ENCODE measurements around the gene FAAP24.
"Not testable (repeated sequence)": the region's sequence is repeated elsewhere in the genome, so short reads cannot be mapped to it uniquely, and the experiment has no call there.

The FAAP24 gene

DNA sequence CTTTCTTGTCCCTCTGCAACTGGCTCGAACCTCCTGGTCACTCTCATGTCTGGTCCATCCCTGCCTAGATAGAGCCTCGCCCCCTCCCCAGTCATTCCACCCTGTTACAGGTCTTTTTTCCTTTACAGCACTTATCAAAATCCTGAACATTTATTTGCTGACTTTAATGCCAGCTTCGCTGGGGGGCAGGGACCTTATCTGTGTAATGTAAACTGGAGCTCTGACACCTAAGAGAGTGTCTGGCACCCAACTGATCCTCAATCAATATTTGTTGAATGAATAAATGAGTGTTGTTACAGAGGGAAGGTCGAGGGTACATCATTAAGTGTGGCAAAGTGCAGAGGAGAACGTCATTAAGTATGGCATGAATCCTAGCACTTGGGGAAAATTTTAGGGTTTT, 16.7 kb downstream of the FAAP24 start:
- no peaks in the 10 kb centered on the region for H3K27me3 ChIP-seq (ENCODE audit: insufficient read depth, low read length)
- no peak overlapping the region for H3K4me3 ChIP-seq (ENCODE audit: low read depth, low read length, poor library complexity, severe bottlenecking)
- H3K79me2 ChIP-seq (ENCODE audit: insufficient read depth, low read length), result no peaks in the 10 kb centered on the region
- no peak overlapping the region for H3K4me2 ChIP-seq (ENCODE audit: low read length)
- no peaks in the 10 kb centered on the region for H4K20me1 ChIP-seq (ENCODE audit: insufficient read depth, low read length)
- H3K27ac ChIP-seq (ENCODE audit: low read depth, low read length, poor library complexity, severe bottlenecking), result no peak overlapping the region
- H3F3A ChIP-seq (ENCODE audit: insufficient read depth, low read length), result no peaks in the 10 kb centered on the region
- H3K9me3 ChIP-seq (ENCODE audit: low read length), result no peaks in the 10 kb centered on the region
- H3K36me3 ChIP-seq (ENCODE audit: insufficient read depth, low read length), result no peaks in the 10 kb centered on the region
- no peaks in the 10 kb centered on the region for H3K9me2 ChIP-seq (ENCODE audit: low read depth, low read length)
- TF ChIP-seq, protein P1, sequence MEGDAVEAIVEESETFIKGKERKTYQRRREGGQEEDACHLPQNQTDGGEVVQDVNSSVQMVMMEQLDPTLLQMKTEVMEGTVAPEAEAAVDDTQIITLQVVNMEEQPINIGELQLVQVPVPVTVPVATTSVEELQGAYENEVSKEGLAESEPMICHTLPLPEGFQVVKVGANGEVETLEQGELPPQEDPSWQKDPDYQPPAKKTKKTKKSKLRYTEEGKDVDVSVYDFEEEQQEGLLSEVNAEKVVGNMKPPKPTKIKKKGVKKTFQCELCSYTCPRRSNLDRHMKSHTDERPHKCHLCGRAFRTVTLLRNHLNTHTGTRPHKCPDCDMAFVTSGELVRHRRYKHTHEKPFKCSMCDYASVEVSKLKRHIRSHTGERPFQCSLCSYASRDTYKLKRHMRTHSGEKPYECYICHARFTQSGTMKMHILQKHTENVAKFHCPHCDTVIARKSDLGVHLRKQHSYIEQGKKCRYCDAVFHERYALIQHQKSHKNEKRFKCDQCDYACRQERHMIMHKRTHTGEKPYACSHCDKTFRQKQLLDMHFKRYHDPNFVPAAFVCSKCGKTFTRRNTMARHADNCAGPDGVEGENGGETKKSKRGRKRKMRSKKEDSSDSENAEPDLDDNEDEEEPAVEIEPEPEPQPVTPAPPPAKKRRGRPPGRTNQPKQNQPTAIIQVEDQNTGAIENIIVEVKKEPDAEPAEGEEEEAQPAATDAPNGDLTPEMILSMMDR (IDR thresholded peaks at IDR 0.05; ENCODE audit: low read length), result no peak
- TF ChIP-seq EZH2 (IDR thresholded peaks at IDR 0.05; ENCODE audit: borderline replicate concordance, low read length), result no peak
- H2AFZ ChIP-seq (ENCODE audit: low read length), result no peak overlapping the region
- no peak overlapping the region for H3K9ac ChIP-seq (ENCODE audit: low read length)
- H3K4me1 ChIP-seq (ENCODE audit: insufficient read depth, low read length, severe bottlenecking), result no peaks in the 10 kb centered on the region

DNA sequence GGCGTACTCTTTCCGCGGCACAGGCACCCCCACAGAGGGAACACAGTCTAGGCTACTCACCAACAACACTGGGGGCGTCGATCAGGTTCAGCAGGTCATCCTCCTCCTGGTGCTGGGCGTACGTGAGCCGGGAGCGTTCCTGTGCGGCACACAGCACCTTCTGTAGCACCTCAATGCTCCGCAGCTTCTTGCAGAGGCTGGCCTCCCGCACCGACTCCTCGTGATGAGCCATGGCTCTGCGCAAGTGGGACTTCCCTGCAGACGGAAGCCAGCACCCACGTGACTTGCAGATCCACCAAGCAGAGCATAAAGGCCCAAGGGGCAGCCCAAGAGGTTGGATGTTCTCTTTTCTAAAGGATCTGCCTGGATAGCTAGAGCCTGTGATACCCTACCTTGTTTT, 23.9 kb downstream of the FAAP24 start:
- not testable (repeated sequence) for H3K4me2 ChIP-seq (ENCODE audit: low read length); H3K36me3 ChIP-seq (ENCODE audit: insufficient read depth, low read length); H2AFZ ChIP-seq (ENCODE audit: low read length); H3K9ac ChIP-seq (ENCODE audit: low read length); H4K20me1 ChIP-seq (ENCODE audit: insufficient read depth, low read length); H3K27ac ChIP-seq (ENCODE audit: low read depth, low read length, poor library complexity, severe bottlenecking); H3K4me3 ChIP-seq (ENCODE audit: low read depth, low read length, poor library complexity, severe bottlenecking); H3K9me2 ChIP-seq (ENCODE audit: low read depth, low read length); H3K79me2 ChIP-seq (ENCODE audit: insufficient read depth, low read length); H3K27me3 ChIP-seq (ENCODE audit: insufficient read depth, low read length); H3K4me1 ChIP-seq (ENCODE audit: insufficient read depth, low read length, severe bottlenecking); H3K9me3 ChIP-seq (ENCODE audit: low read length); H3F3A ChIP-seq (ENCODE audit: insufficient read depth, low read length)

DNA sequence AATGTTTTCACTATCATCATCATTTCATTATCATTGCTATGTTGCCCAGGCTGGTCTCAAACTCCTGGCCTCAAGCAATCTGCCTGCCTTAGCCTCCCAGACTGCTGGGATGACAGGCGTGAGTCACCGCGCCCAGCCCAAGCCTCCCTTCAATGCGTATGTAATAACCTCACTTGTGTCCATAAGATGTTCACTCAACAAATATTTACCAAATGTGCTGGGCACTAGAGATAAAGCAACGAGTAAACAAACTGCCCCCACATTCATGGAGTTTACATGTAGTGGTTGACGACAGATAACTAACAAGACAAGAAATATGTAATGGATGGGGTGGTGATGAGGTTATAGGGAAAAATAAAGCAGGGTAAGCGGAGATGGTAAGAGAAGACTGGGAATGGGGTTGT, 25.0 kb downstream of the FAAP24 start:
- not testable (repeated sequence) for H3F3A ChIP-seq (ENCODE audit: insufficient read depth, low read length); H3K36me3 ChIP-seq (ENCODE audit: insufficient read depth, low read length); H3K4me3 ChIP-seq (ENCODE audit: low read depth, low read length, poor library complexity, severe bottlenecking); H3K4me1 ChIP-seq (ENCODE audit: insufficient read depth, low read length, severe bottlenecking); H3K79me2 ChIP-seq (ENCODE audit: insufficient read depth, low read length); H3K27ac ChIP-seq (ENCODE audit: low read depth, low read length, poor library complexity, severe bottlenecking); H3K9me3 ChIP-seq (ENCODE audit: low read length); H3K9me2 ChIP-seq (ENCODE audit: low read depth, low read length); H3K9ac ChIP-seq (ENCODE audit: low read length); H3K4me2 ChIP-seq (ENCODE audit: low read length); H4K20me1 ChIP-seq (ENCODE audit: insufficient read depth, low read length); H3K27me3 ChIP-seq (ENCODE audit: insufficient read depth, low read length); H2AFZ ChIP-seq (ENCODE audit: low read length)

DNA sequence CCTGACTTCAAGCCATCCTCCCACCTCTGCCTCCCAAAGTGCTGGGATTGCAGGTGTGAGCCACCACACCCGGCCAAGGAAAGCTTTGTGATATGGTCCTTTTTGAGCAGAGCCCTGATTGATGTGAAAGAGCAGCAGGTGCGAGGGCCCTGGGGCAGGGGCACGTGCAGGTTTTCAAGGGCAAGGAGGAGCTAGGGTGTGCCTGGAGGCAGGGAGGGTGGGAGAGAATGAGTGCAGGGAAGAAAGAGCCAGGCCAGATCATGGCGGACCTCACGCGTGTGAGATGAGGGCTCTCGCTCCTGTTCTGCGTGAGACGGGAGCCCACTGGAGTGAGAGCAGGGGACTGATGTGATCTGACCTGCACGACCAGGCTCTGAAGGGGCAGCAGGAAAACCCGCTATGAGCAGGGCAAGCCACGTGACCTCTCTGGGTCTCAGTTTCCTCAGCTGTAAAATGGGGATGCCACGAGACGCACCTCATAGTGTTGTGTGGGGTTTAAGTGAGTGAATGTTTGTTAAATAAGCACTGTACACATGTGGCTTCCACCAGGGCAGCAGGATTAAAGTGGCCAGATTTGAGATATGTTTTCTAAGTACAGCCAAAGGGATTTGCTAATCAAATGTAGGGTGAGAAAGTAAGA, 25.8 kb downstream of the FAAP24 start:
- no peaks in the 10 kb centered on the region for H3K79me2 ChIP-seq (ENCODE audit: insufficient read depth, low read length)

More for the DNA sequence above, 25.8 kb downstream of the FAAP24 start:
- no peaks in the 10 kb centered on the region for H3K9me3 ChIP-seq (ENCODE audit: low read length)
- no peaks in the 10 kb centered on the region for H3K9me2 ChIP-seq (ENCODE audit: low read depth, low read length)
- no peak for TF ChIP-seq EZH2 (IDR thresholded peaks at IDR 0.05; ENCODE audit: borderline replicate concordance, low read length)
- TF ChIP-seq, protein P1 (IDR thresholded peaks at IDR 0.05; ENCODE audit: low read length), result no peak
- H3F3A ChIP-seq (ENCODE audit: insufficient read depth, low read length), result no peaks in the 10 kb centered on the region
- no peak overlapping the region for H3K9ac ChIP-seq (ENCODE audit: low read length)
- H3K4me1 ChIP-seq (ENCODE audit: insufficient read depth, low read length, severe bottlenecking), result peaks cover 6% of the 10 kb centered on the region
- H3K4me2 ChIP-seq (ENCODE audit: low read length), result no peak overlapping the region
- no peak overlapping the region for H2AFZ ChIP-seq (ENCODE audit: low read length)
- no peak overlapping the region for H3K27ac ChIP-seq (ENCODE audit: low read depth, low read length, poor library complexity, severe bottlenecking)
- H3K27me3 ChIP-seq (ENCODE audit: insufficient read depth, low read length), result no peaks in the 10 kb centered on the region
- no peak overlapping the region for H3K4me3 ChIP-seq (ENCODE audit: low read depth, low read length, poor library complexity, severe bottlenecking)
- H4K20me1 ChIP-seq (ENCODE audit: insufficient read depth, low read length), result no peaks in the 10 kb centered on the region
- H3K36me3 ChIP-seq (ENCODE audit: insufficient read depth, low read length), result no peaks in the 10 kb centered on the region
